ENCODE measurements around the gene DDX54.

DNA sequence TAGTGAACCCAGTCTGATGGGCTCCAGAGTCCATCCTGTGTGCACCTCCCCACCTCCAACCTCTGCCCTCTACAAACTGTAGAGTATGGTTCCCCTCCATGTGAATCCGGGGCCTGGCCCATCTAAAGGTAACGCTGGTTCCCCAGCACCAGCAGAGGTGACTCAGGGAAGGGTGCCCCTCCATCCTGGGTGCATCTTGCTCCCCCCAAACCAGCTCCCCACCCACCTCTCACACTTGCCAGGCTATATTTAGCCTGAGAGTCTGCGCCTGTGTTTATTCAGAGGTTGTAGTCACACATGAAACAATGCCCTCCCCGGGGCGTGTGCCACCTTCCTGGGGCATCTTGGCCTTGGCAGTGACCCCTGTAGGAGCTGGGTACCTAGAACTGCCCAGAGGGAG, 75.9 kb downstream of the DDX54 start:
- TF ChIP-seq, protein P1, sequence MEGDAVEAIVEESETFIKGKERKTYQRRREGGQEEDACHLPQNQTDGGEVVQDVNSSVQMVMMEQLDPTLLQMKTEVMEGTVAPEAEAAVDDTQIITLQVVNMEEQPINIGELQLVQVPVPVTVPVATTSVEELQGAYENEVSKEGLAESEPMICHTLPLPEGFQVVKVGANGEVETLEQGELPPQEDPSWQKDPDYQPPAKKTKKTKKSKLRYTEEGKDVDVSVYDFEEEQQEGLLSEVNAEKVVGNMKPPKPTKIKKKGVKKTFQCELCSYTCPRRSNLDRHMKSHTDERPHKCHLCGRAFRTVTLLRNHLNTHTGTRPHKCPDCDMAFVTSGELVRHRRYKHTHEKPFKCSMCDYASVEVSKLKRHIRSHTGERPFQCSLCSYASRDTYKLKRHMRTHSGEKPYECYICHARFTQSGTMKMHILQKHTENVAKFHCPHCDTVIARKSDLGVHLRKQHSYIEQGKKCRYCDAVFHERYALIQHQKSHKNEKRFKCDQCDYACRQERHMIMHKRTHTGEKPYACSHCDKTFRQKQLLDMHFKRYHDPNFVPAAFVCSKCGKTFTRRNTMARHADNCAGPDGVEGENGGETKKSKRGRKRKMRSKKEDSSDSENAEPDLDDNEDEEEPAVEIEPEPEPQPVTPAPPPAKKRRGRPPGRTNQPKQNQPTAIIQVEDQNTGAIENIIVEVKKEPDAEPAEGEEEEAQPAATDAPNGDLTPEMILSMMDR (IDR thresholded peaks at IDR 0.05) = no peak
- TF ChIP-seq EZH2 (IDR thresholded peaks at IDR 0.05) = no peak
